HFF-Myc (cell line): Measurements from ENCODE around the gene WDFY4.

ENCODE experiments used
- DNase-seq: peaks from one replicate; pipeline ENCODE4 v3.0.0-alpha.2; 2011; ENCODE audit warnings: low read depth; ENCODE audit errors: extremely low read depth
- H3K4me3 ChIP-seq: replicated peaks from 2 replicates; pipeline ENCODE4 v1.5.1; 2011; ENCODE audit warnings: low read depth, mild to moderate bottlenecking, control low read depth, low read length
- TF ChIP-seq, protein P1 (sequence below): IDR thresholded peaks from 2 replicates; pipeline ENCODE4 v1.5.1; 2012; ENCODE audit warnings: mild to moderate bottlenecking, low read depth, low read length, control low read depth; ENCODE audit errors: missing control alignments

Gene WDFY4

DNA sequence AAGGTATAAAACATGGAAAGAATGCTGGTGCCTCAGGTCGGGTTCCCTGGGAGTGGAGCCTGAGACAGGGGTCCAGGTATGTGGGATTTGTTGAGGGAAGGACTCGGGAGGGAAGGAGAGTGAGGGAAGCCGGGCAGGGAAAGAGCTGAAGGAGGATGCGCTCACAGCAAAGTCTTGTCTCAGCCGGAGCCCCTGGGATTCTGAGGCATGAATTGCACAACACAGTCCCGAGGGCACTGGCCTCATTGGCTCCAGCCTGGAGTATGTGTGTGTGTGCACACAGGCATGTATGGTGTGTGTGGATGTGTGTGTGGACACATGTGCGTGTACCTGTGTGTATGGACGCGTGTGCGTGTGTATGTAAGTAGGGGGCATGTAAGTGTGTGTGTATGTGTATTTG is 87.4 kb downstream of the WDFY4 start:
- no peak for DNase-seq
- TF ChIP-seq, protein P1, sequence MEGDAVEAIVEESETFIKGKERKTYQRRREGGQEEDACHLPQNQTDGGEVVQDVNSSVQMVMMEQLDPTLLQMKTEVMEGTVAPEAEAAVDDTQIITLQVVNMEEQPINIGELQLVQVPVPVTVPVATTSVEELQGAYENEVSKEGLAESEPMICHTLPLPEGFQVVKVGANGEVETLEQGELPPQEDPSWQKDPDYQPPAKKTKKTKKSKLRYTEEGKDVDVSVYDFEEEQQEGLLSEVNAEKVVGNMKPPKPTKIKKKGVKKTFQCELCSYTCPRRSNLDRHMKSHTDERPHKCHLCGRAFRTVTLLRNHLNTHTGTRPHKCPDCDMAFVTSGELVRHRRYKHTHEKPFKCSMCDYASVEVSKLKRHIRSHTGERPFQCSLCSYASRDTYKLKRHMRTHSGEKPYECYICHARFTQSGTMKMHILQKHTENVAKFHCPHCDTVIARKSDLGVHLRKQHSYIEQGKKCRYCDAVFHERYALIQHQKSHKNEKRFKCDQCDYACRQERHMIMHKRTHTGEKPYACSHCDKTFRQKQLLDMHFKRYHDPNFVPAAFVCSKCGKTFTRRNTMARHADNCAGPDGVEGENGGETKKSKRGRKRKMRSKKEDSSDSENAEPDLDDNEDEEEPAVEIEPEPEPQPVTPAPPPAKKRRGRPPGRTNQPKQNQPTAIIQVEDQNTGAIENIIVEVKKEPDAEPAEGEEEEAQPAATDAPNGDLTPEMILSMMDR = no peak
- H3K4me3 ChIP-seq = no peak overlapping the region

DNA sequence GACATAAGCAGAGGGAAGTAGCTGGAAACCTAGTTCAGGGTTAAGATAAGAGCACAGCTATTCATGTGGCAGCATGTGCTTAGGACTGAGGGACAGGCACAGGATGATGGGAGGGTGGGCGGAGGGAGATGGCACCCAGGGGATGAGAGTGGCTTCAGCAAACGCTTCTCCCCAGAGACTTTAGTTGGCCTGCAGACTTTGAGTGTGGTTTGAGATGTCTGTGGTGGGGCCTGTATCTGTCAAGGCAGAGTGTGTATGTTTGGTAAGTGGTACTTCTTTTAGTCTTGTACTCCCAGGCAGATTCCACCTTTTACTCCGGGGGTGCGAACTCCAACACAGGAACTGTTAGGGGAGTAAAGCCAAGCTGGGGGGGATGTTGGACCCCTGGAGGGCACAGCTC is 88.9 kb downstream of the WDFY4 start:
- TF ChIP-seq, protein P1 = no peak
- DNase-seq = no peak

DNA sequence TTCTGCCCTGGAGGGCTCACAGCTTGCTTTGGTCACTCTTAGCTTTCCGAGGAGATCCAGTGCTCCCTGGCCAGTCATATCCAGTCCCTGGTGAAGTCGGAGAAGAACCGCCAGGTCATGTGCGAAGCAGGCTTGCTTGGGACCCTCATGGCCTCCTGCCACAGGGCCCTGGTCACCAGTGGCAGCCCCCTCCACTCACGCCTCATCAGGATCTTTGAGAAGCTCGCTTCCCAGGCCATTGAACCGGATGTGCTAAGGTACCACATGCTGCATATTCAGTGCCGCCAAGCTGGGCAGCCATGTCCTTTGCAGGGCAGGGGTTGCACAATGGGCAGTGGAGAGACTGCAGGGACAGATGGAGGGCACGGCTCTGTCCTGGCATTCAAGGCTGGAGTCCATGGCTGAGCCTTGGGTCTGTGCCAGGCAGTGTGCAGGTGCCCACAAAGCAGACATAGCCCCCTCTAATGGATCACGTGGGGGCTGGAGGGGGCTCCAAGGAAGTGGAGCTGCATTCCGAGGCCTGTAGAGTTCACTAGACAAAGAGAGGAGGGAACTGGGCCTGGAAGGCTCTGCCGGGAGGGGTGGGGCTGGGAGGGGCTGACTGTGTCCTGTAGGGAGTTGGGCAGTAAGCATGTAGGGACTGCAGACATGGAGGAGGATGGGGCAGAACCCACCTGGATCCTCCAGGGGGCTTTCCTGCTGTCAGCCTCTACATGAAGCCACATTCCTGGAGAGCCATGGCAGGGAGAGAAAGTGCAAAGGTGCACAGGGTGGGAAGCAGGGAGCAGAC is 89.9 kb downstream of the WDFY4 start:
- no peak overlapping the region for H3K4me3 ChIP-seq
- TF ChIP-seq, protein P1 = no peak
- DNase-seq = no peak

More for the DNA sequence above, 88.9 kb downstream of the WDFY4 start:
- H3K4me3 ChIP-seq = no peak overlapping the region

DNA sequence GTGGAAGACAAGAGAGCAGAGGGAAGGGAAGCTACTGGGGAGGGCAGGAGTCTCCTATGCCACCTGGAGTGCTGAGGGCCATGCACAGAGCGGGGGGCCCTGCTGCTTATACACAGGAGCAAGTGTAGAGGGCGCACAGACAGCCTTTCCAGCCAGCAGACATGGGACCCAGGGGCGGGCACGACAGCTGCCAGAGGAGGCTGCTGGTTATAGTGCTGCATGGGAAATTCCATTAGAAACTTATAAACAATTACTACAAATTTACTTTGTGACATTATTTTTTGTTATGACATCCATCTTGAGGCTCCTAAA is 90.5 kb downstream of the WDFY4 start:
- TF ChIP-seq, protein P1 = no peak
- no peak overlapping the region for H3K4me3 ChIP-seq
- DNase-seq = no peak

DNA sequence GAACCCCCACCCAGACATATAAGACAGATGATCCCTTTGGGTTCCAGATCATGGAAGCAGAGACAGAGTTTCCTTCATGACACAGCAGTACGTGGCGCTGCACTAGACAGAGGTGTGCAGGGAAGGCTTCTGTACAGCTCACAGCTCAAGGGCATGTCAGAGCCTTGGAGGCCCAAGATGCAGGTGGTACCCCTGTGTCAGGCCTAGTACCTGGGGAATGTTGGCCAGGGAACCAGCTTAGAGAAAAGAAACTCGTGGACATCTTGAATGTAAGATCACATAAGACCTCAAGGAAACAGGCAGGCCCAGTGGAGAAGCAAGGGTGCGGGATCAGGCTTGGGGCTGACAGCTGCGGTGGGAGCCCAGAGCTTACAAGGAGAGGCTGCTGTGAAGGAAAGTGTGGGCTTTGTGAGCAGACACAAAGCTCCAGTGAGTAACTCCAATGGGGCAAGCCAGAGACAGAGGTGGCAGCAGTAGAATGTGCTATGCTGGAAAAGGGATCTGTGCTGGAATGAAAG is 91.4 kb downstream of the WDFY4 start:
- TF ChIP-seq, protein P1 = no peak
- no peak overlapping the region for H3K4me3 ChIP-seq
- DNase-seq = no peak

DNA sequence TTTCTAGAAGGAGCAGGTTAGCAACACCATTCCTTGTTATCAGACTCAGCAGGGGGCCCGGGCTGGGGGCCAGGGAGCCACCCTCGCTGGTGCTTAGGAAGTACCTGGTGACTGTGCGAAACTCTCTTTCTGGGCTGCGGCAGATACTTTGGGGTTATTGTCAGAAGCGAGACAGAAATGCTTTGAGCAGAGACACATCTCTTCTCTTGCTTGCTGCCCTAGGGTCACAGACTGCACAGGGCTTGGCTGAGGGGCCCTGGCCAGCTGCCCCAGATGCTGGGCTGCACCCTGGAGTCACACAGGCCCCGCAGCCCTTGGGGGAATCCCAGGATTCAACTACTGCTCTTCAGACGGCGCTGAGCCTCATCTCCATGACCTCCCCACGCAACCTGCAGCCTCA is 91.9 kb downstream of the WDFY4 start:
- no peak overlapping the region for H3K4me3 ChIP-seq
- TF ChIP-seq, protein P1 = no peak
- no peak for DNase-seq
